ENCODE results near the gene TNNT3. TPM values are rescaled to one million over a fixed set of nuclear protein-coding genes. Genes with fewer than 3 reads are reported as not detected.

The TNNT3 gene
- total RNA-seq, 1 experiment from 2014 or later: not detected

- Histone ChIP-seq H3K4me2 (ENCODE audit: insufficient read depth, insufficient read length, low read length) (no peak overlapping the region), H3K14ac (ENCODE audit: insufficient read depth, low read length) (no peak overlapping the region), H3K27ac (ENCODE audit: insufficient read length, low read depth, low read length) (no peak overlapping the region), H2BK20ac (ENCODE audit: low read depth, low read length, poor library complexity, severe bottlenecking) (no peak overlapping the region), H3K9ac (ENCODE audit: extremely low read depth, insufficient read length, low read length) (no peak overlapping the region), H2AFZ (ENCODE audit: low read length) (no peak overlapping the region), H2BK12ac (ENCODE audit: insufficient read length, low read depth, low read length) (no peak overlapping the region), H4K91ac (ENCODE audit: insufficient read length, low read depth, low read length) (no peak overlapping the region), H3K18ac (ENCODE audit: insufficient read length, low read depth, low read length) (no peak overlapping the region), H4K5ac (ENCODE audit: insufficient read length, low read depth, low read length) (no peak overlapping the region), H3K23me2 (ENCODE audit: insufficient read length, low read depth, low read length, poor library complexity, severe bottlenecking) (no peaks in the 10 kb centered on the region), H3K4ac (ENCODE audit: low read depth, low read length) (no peak overlapping the region), H3K23ac (ENCODE audit: insufficient read length, low read depth, low read length) (no peak overlapping the region), H3K56ac (ENCODE audit: insufficient read length, low read depth, low read length) (no peak overlapping the region), H4K8ac (replicated peaks; ENCODE audit: insufficient read length, low read depth, low read length) (no peak overlapping the region), H2AK5ac (ENCODE audit: insufficient read length, low read length) (no peak overlapping the region), H3K79me1 (ENCODE audit: insufficient read depth, low read depth, low read length, poor library complexity, severe bottlenecking) (no peaks in the 10 kb centered on the region), H3T11ph (ENCODE audit: low read length) (no peak overlapping the region), H2BK15ac (ENCODE audit: low read depth, low read length) (no peak overlapping the region), H3K4me1 (ENCODE audit: insufficient read depth, low read length) (no peaks in the 10 kb centered on the region), H3K9me3 (ENCODE audit: control insufficient read depth, low read depth, low read length) (no peaks in the 10 kb centered on the region), H4K20me1 (ENCODE audit: control insufficient read depth, insufficient read depth, insufficient read length) (no peaks in the 10 kb centered on the region), H2BK5ac (ENCODE audit: insufficient read length, low read length) (no peak overlapping the region), H3K27me3 (ENCODE audit: insufficient read depth, low read length) (no peaks in the 10 kb centered on the region), H2BK120ac (ENCODE audit: low read depth, low read length, poor library complexity, severe bottlenecking) (no peak overlapping the region), H3K79me2 (ENCODE audit: insufficient read depth, low read length) (no peaks in the 10 kb centered on the region)
- no peaks in the 10 kb centered on the region for H3K27me3 Mint-ChIP-seq (ENCODE audit: low read depth)
- no peak for TF ChIP-seq CTCF (conservative IDR thresholded peaks at IDR 0.05)
- no CpG with 5 or more reads among the region's 17 CpGs for WGBS (ENCODE audit: extremely low coverage, insufficient read length, low lambda C conversion rate)
- H3K4me1 Mint-ChIP-seq: no peaks in the 10 kb centered on the region
- no peak for DNase-seq
- no peaks in the 10 kb centered on the region for H3K9me3 Mint-ChIP-seq
- H3K27ac Mint-ChIP-seq: no peak overlapping the region
- H3K4me3 Mint-ChIP-seq: no peak overlapping the region
- H3K36me3 Mint-ChIP-seq (ENCODE audit: insufficient read depth in 1 of 3, low read depth in 3 of 3): no peaks in the 10 kb centered on the region
Measured at GRCh38 chr11:1964348-1964747, 44.8 kb downstream of the TNNT3 start.
